Peyer's patch (tissue), 4 donors: Measurements from ENCODE around the gene PML. TPM values are rescaled to one million over a fixed set of nuclear protein-coding genes. Genes with fewer than 3 reads are reported as not detected.

Source experiments
- DNase-seq, 3 donors: peaks; one replicate each; pipeline ENCODE4 v3.0.0-alpha.2; 2017 to 2019
- H3K27ac ChIP-seq, 4 donors: fragments of 200-600 bp; sonication (generic); one replicate each; pipeline ENCODE4 v1.5.1; 2016 to 2019
- H3K27me3 ChIP-seq, 2 donors: fragments of 200-600 bp; sonication (generic); one replicate each; pipeline ENCODE4 v1.5.1; 2019
- H3K36me3 ChIP-seq, 3 donors: fragments of 200-600 bp; sonication (generic); one replicate each; pipeline ENCODE4 v1.5.1; 2016 to 2019
- H3K4me1 ChIP-seq, 4 donors: fragments of 200-600 bp; sonication (generic); one replicate each; pipeline ENCODE4 v1.5.1; 2016 to 2019
- H3K4me3 ChIP-seq, 4 donors: fragments of 200-600 bp; sonication (generic); 1 replicate in 3 of 4; 2 replicates in 1 of 4; pipeline ENCODE4 v1.5.1; 2016 to 2019; ENCODE audit warnings: mild to moderate bottlenecking in 1 of 4
- H3K9me3 ChIP-seq, 4 donors: fragments of 200-600 bp; sonication (generic); one replicate each; pipeline ENCODE4 v1.5.1; 2016 to 2019; ENCODE audit warnings: mild to moderate bottlenecking in 1 of 4
- POLR2A ChIP-seq, 2 donors: fragments of 450-650 bp; IDR thresholded peaks; one replicate each; pipeline ENCODE4 v1.5.1; 2017; ENCODE audit warnings: antibody characterized with exemption in 2 of 2, mild to moderate bottlenecking in 2 of 2, moderate library complexity in 2 of 2
- total RNA-seq, 4 donors: library from RNA; depleted of rRNA; stranded (reverse); fragments of >200 nt; gene quantifications; one replicate each; pipeline ENCODE4 v1.1.0, GENCODE V29; 2016
- TF ChIP-seq, protein P1 (sequence below), 6 experiments: fragments of 450-650 bp in 4 of 6; fragments of 200-600 bp in 2 of 6; sonication (generic) in 1 of 6; IDR thresholded peaks; one replicate each; pipeline ENCODE4 v1.5.1; 2017 to 2019; ENCODE audit warnings: antibody characterized with exemption in 6 of 6, mild to moderate bottlenecking in 3 of 6, moderate library complexity in 1 of 6

Gene PML
- total RNA-seq, 4 donors from 2014 or later: 52.4 to 116 (median 82.9) TPM

DNA sequence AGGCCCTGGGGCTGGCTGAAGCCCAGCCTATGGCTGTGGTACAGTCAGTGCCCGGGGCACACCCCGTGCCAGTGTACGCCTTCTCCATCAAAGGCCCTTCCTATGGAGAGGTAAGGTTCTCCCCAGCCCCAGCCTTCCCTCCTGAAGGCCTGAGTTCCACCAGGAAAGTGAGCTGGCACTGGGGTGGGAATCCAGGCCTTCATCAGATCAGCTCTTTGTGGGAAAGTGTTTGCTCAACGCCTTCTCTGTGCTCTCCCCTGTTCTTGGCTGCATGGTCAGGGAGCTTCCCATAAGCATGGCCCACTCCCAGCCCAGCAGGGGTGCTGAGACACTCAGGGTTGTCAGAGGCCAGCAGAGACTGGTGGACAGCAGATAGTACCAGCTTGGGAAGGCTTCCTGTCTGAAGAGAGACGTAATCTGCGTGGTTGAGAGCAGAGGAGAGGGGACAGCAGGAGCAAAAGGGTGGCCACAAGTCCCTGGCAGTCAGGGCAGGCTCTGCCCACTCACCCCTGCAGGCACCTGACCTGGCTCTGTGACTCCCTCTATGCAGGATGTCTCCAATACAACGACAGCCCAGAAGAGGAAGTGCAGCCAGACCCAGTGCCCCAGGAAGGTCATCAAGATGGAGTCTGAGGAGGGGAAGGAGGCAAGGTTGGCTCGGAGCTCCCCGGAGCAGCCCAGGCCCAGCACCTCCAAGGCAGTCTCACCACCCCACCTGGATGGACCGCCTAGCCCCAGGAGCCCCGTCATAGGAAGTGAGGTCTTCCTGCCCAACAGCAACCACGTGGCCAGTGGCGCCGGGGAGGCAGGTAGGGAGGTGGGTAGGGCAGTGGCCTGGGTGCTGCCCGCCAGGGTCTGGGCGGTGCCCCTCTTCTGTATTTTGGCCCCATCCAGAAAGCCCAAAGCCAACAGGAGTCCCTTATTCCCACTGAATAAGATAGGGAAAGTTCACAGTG is 38.4 kb downstream of the PML start:
- Histone ChIP-seq H3K4me1 (no peaks in the 10 kb centered on the region), H3K9me3 (no peaks in the 10 kb centered on the region), H3K27ac (peak overlapping the region in 1 of 4 donors; percentile 25), H3K4me3 (no peak overlapping the region), H3K27me3 (no peaks in the 10 kb centered on the region), H3K36me3 (peaks cover 0 to 67% (median 0%) of the 10 kb centered on the region in 3 donors)
- TF ChIP-seq, protein P1, sequence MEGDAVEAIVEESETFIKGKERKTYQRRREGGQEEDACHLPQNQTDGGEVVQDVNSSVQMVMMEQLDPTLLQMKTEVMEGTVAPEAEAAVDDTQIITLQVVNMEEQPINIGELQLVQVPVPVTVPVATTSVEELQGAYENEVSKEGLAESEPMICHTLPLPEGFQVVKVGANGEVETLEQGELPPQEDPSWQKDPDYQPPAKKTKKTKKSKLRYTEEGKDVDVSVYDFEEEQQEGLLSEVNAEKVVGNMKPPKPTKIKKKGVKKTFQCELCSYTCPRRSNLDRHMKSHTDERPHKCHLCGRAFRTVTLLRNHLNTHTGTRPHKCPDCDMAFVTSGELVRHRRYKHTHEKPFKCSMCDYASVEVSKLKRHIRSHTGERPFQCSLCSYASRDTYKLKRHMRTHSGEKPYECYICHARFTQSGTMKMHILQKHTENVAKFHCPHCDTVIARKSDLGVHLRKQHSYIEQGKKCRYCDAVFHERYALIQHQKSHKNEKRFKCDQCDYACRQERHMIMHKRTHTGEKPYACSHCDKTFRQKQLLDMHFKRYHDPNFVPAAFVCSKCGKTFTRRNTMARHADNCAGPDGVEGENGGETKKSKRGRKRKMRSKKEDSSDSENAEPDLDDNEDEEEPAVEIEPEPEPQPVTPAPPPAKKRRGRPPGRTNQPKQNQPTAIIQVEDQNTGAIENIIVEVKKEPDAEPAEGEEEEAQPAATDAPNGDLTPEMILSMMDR (IDR thresholded peaks at IDR 0.05): no peak
- TF ChIP-seq POLR2A (IDR thresholded peaks at IDR 0.05): no peak
- DNase-seq: no peak

DNA sequence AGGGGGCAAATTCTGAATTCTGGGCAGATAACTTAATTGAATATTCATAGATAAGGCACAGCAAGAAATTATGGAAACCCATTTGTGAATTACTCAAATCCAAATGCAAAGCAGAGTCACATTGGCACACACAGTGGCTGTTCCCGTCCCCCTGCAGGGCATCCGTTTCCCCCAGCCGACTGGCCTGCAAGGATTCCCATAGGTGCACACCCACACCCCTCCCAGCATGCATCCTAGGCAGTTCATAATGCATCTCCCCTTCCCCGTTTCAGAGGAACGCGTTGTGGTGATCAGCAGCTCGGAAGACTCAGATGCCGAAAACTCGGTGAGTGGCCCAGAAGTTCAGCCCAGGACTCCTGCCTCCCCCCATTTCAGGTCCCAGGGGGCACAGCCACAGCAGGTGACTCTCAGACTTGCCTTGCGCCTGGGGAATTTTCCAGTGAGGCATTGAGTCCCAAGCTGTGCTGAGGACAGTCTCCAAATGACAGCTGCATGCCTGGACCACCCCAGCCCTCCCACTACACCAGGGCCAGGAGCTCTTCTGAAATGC is 39.8 kb downstream of the PML start:
- DNase-seq: no peak
- Histone ChIP-seq H3K27ac (no peak overlapping the region), H3K27me3 (no peaks in the 10 kb centered on the region), H3K4me3 (no peak overlapping the region), H3K36me3 (peaks cover 0 to 65% (median 0%) of the 10 kb centered on the region in 3 donors), H3K4me1 (no peaks in the 10 kb centered on the region), H3K9me3 (no peaks in the 10 kb centered on the region)
- TF ChIP-seq, protein P1 (IDR thresholded peaks at IDR 0.05): no peak
- no peak for TF ChIP-seq POLR2A (IDR thresholded peaks at IDR 0.05)

DNA sequence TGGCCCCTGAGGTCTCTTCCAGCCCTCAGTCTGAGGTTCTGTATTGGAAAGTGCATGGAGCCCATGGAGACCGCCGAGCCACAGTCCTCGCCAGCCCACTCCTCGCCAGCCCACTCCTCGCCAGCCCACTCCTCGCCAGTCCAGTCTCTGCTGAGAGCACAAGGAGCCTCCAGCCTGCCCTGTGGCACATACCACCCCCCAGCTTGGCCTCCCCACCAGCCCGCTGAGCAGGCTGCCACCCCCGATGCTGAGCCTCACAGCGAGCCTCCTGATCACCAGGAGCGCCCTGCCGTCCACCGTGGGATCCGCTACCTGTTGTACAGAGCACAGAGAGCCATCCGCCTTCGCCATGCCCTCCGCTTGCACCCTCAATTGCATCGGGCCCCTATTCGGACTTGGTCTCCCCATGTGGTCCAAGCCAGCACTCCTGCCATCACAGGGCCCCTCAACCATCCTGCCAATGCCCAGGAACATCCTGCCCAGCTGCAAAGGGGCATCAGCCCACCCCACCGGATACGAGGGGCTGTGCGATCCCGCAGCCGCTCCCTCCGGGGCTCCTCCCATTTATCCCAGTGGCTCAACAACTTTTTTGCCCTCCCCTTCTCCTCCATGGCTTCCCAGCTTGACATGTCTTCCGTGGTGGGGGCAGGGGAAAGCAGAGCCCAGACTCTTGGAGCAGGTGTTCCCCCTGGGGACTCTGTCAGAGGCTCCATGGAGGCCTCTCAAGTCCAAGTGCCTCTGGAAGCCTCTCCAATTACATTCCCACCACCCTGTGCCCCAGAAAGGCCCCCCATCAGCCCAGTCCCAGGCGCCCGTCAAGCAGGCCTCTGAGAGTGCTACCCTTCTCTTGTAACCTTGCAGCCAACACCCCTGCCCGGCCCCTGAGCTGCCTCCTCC is 40.9 kb downstream of the PML start:
- Histone ChIP-seq H3K27ac (no peak overlapping the region), H3K36me3 (peaks cover 0 to 65% (median 0%) of the 10 kb centered on the region in 3 donors), H3K4me3 (no peak overlapping the region), H3K4me1 (no peaks in the 10 kb centered on the region), H3K27me3 (no peaks in the 10 kb centered on the region), H3K9me3 (no peaks in the 10 kb centered on the region)
- TF ChIP-seq POLR2A (IDR thresholded peaks at IDR 0.05): no peak
- TF ChIP-seq, protein P1 (IDR thresholded peaks at IDR 0.05): no peak
- DNase-seq: no peak

DNA sequence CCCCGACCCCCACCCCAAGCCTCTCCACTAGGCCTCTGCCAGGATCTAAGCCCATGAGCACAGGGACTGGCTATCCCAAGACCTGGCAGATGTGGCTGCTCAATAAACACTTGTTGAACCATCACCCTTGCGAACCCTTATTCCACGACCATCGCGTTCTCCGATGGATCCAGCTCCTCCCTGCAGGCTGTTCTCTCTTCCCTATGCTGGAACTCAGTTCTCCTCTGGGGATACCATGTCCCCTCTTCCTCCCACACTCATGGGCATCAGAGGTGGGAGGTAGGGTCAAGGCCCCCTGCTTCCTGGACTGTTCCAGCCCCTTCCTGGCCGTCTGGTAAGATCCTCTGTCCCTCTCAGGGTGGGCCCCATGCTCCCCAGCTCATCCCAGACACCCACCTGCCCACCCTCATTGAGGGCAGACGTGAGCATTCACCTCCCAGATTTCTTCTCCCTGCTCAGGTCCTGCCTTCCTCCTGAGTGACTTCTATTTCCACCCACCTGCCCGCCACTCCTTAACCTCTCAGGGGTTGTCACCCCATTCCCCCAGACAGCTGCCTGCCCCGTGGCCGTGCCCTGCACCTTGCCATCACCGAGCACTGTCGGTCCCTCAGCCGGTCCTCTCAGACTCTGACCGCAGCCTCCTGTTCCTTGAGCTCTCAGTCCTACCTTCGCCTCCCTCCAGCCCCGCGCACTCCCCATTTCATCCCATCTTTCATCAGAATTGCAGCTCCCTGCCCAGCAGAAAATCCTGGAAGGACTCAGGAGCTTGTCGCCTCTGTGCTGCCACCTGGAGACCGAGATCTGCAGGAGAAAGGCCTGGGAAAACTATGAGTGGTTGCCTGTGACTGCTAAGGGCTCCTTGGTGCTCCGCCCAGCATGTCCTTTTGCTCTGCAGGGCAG is 42.0 kb downstream of the PML start:
- Histone ChIP-seq H3K36me3 (peaks cover 0 to 59% (median 0%) of the 10 kb centered on the region in 3 donors), H3K4me3 (no peak overlapping the region), H3K27me3 (no peaks in the 10 kb centered on the region), H3K4me1 (no peaks in the 10 kb centered on the region), H3K27ac (peak overlapping the region in 1 of 4 donors; percentile 27), H3K9me3 (no peaks in the 10 kb centered on the region)
- TF ChIP-seq POLR2A (IDR thresholded peaks at IDR 0.05): no peak
- TF ChIP-seq, protein P1 (IDR thresholded peaks at IDR 0.05): peak in 4 of 6 experiments; percentile 26 to 51 (median 48)
- DNase-seq: peak in 1 of 3 donors; percentile 73
